ENCODE measurements around the gene NUTM2A.
"Not testable (repeated sequence)": the region's sequence is repeated elsewhere in the genome, so short reads cannot be mapped to it uniquely, and the experiment has no call there.

DNA sequence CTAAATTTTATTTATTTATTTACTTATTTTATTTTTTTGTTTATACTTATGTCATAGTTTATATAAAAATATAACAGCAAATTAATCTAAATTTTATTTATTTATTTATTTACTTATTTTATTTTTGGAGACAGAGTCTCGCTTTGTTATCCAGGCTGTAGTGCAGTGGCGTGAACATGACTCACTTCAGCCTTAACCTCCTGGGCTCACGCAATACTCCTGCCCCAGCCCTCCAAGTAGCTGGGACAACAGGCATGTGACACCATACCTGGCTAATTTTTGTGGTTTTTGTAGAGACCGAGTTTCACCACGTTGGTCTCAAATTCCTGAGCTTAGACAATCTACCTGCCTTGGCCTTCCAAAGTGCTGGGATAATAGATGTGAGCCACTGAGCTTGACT is 14.9 kb upstream of the NUTM2A start:
- TF ChIP-seq CTCF, POLR2A (IDR thresholded peaks at IDR 0.05): not testable (repeated sequence)
